Adipocyte (in vitro differentiated cells): Measurements from ENCODE around the gene UNC50.
"Not testable (repeated sequence)": the region's sequence is repeated elsewhere in the genome, so short reads cannot be mapped to it uniquely, and the experiment has no call there.

ENCODE experiments used
- DNase-seq: peaks from one replicate; pipeline ENCODE4 v3.0.0-alpha.2; 2015; ENCODE audit warnings: low read depth
- H3K27me3 ChIP-seq: replicated peaks from 2 replicates; pipeline ENCODE4 v1.7.0; 2013; ENCODE audit warnings: mild to moderate bottlenecking, low read length, moderate library complexity; ENCODE audit not compliant: control insufficient read depth, insufficient read depth
- H3K36me3 ChIP-seq: 2 replicates; pipeline ENCODE4 v1.7.0; 2013; ENCODE audit warnings: low read length, mild to moderate bottlenecking, moderate library complexity; ENCODE audit not compliant: control insufficient read depth, insufficient read depth, severe bottlenecking
- H3K4me1 ChIP-seq: 2 replicates; pipeline ENCODE4 v1.7.0; 2013; ENCODE audit warnings: mild to moderate bottlenecking, low read length, moderate library complexity; ENCODE audit not compliant: control insufficient read depth, insufficient read depth
- H3K4me3 ChIP-seq: 2 replicates; pipeline ENCODE4 v1.7.0; 2013; ENCODE audit warnings: mild to moderate bottlenecking, low read length, moderate library complexity
- H3K9ac ChIP-seq: 2 replicates; pipeline ENCODE4 v1.7.0; 2013; ENCODE audit warnings: mild to moderate bottlenecking, low read length, moderate library complexity
- H3K9me3 ChIP-seq: 2 replicates; pipeline ENCODE4 v1.7.0; 2013; ENCODE audit warnings: mild to moderate bottlenecking, low read length, moderate library complexity; ENCODE audit not compliant: control insufficient read depth

UNC50 gene

DNA sequence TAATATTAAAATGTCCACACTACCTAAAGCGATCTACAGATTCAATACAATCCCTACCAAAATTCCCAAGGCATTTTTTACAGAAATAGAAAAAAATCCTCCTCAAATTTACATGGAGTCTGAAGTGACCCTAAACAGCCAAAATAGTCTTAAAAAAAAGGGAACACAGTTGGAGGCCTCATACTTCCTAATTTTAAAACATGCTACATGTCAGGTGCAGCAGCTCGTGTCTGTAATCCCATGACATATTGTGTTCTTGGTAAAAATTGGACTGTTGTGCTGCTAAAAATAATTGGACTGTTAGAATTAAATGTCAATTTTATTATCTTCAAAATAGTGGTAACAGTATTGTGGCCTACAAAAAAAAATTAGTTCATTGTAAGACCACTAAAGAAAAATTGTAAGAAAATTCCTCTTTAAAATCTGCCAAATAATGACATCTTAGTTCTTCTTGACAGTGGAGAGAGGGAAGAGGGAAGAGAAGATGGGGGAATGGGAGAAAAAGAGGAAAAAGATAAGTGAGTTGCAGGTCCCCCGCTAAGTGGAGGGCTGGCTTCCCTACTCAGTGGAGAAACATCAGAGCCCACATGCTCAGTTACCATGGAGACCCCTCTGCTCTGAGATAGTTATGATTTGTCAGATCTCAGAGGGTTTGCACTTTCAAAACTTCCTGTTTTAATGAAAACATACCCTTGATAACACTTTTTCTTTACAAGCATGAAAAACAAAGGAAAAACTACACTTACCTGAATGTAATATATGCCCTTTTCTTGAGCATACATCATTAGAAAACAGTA is 46.5 kb downstream of the UNC50 start:
- H3K9ac ChIP-seq: no peak overlapping the region
- no peaks in the 10 kb centered on the region for H3K27me3 ChIP-seq
- no peak for DNase-seq
- H3K4me3 ChIP-seq: no peak overlapping the region
- H3K9me3 ChIP-seq: no peaks in the 10 kb centered on the region
- no peaks in the 10 kb centered on the region for H3K4me1 ChIP-seq
- no peaks in the 10 kb centered on the region for H3K36me3 ChIP-seq

DNA sequence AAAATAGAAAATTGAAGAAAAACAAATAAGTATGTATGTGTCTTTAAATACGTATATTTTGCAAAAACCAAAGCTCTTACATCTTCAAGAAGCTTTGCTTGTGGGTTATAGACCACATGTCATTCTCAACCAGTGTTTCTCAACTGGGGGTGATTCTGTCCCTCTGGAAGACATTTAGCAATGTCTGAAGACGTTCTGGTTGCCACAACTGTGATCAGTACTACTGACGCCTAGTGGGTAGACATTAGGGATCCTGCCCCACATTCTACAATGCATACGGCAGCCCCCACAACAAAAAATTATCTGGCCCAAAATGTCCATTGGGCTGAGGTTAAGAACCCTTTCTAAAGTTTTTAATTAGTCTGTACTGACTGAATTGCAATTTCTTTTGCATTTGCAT is 48.4 kb downstream of the UNC50 start:
- Histone ChIP-seq H3K4me1 (no peaks in the 10 kb centered on the region), H3K4me3 (no peak overlapping the region), H3K36me3 (no peaks in the 10 kb centered on the region), H3K27me3 (no peaks in the 10 kb centered on the region), H3K9me3 (peaks cover 7% of the 10 kb centered on the region), H3K9ac (no peak overlapping the region)
- no peak for DNase-seq

DNA sequence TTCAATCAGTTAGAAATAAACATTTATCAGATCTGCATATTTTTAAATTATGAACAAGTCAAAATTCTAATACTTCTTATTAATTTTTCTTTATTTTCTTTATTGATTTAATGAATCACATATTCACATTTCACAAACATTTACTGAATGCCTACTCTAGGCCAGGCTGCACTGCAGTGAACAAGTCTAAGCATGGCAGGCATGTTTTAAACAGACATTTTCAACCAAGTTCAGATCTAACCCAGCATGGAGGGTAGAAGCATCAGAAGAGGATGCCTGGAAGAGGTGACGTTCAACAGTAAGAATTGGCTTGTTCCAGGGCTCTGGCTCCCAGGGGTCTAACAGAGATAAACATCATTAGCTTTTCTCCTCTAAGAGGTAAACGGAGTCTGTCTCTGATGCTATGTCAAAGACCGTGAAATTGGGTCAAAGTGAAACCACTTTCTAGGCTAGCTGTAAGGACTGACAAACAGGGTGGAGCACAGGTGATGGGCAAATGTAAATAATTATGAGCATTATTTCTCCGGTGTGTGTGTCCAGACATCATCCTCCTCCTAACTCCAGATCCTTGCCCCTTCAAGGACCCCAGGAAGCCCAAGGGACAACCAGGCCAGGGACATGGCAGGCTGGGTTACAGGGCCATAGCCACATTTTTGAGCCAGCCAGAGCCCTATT is 50.6 kb downstream of the UNC50 start:
- H3K4me3 ChIP-seq: no peak overlapping the region
- no peaks in the 10 kb centered on the region for H3K27me3 ChIP-seq
- no peaks in the 10 kb centered on the region for H3K4me1 ChIP-seq
- DNase-seq: no peak
- H3K9me3 ChIP-seq: peaks cover 7% of the 10 kb centered on the region
- H3K36me3 ChIP-seq: no peaks in the 10 kb centered on the region
- H3K9ac ChIP-seq: no peak overlapping the region

DNA sequence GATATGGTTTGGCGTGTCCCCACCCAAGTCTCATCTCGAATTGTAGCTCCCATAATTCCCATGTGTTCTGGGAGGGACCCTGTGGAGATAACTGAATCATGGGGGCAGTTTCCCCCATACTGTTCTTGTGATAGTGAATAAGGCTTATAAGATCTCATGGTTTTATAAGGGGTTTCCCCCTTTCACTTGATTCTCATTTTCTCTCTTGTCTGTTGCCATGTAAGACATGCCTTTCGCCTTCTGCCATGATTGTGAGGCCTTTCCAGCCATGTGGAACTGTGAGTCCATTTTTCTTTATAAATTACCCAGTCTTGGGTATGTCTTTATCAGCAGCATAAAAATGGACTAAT is 51.1 kb downstream of the UNC50 start:
- H3K4me3 ChIP-seq, H3K4me1 ChIP-seq, DNase-seq, H3K9ac ChIP-seq, H3K9me3 ChIP-seq, H3K36me3 ChIP-seq, H3K27me3 ChIP-seq: not testable (repeated sequence)

DNA sequence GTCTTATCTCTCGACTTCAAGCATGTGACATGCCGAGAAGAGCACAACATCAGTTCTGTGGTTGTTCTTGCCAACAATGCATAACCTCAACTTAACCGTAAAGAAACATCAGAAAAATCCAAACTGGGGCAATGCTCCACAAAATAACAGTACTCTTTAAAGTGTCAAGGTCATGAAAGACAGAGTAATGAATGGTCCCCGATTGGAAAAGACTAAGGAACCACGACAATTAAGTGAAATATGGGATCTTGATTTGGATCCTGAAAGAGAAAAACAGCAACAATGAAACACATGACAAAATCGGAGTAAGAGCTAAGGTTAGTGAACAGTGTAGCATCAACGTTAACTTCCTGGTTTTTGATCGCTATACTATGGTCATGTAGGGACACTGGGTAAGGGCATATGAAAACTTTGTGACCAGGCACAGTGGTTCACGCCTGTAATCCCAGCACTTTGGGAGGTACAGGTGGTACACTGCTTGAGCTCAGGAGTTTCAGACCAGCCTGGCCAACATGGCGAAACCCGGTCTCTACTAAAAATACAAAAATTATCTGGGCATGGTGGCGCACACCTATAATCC is 55.2 kb downstream of the UNC50 start:
- H3K36me3 ChIP-seq: no peaks in the 10 kb centered on the region
- DNase-seq: no peak
- no peaks in the 10 kb centered on the region for H3K27me3 ChIP-seq
- peaks cover 11% of the 10 kb centered on the region for H3K4me1 ChIP-seq
- H3K9me3 ChIP-seq: peaks cover 7% of the 10 kb centered on the region
- no peak overlapping the region for H3K4me3 ChIP-seq
- no peak overlapping the region for H3K9ac ChIP-seq

DNA sequence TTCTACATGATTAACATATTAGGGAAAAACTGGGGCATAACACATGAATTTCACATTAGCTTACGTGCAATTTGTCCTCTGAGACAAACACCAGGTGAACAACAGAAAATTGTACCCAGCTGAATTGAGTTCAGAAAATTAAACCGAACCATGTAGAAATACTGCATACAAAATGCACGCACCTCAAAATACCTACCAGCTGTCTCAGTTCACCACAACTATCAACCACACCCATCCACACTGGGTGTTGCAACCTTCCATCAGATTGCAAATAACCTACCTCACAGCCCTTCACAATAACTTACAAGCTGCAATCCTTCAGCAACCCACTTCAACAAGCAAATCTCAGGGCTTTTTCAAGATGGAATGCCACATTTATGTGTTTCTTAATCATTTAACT is 55.9 kb downstream of the UNC50 start:
- no peak overlapping the region for H3K9ac ChIP-seq
- no peaks in the 10 kb centered on the region for H3K27me3 ChIP-seq
- H3K4me1 ChIP-seq: peaks cover 11% of the 10 kb centered on the region
- peaks cover 7% of the 10 kb centered on the region for H3K9me3 ChIP-seq
- no peak overlapping the region for H3K4me3 ChIP-seq
- no peaks in the 10 kb centered on the region for H3K36me3 ChIP-seq
- peak; percentile 19 for DNase-seq

DNA sequence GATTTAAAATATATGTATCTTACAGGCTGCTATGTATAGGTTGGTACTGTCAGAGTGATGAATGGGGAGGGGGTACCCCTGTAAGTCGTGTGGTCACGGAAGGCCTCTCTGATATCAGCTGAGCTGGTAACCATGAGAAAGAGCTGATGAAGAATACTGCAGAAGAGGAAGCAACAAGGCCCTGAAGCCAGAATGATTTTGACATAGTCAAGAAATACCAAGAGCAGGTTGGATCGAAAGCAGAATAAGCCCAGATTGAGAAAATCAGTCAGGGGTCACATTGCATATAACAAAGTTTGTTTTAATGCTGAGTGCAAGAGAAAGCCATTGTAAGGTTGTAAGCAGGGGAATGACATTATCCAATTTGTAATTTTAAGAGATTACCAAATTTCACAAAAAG is 57.3 kb downstream of the UNC50 start:
- H3K9ac ChIP-seq: no peak overlapping the region
- no peak overlapping the region for H3K4me3 ChIP-seq
- peaks cover 1% of the 10 kb centered on the region for H3K9me3 ChIP-seq
- no peak for DNase-seq
- no peaks in the 10 kb centered on the region for H3K27me3 ChIP-seq
- no peaks in the 10 kb centered on the region for H3K36me3 ChIP-seq
- H3K4me1 ChIP-seq: peaks cover 11% of the 10 kb centered on the region
